Prostate gland (tissue), 2 donors: ENCODE data around the gene TMC4. TPM values are rescaled to one million over a fixed set of nuclear protein-coding genes. Genes with fewer than 3 reads are reported as not detected.

ENCODE experiments used
- DNase-seq: peaks from one replicate; pipeline ENCODE4 v3.0.0-alpha.2; 2019; ENCODE audit warnings: low spot score
- H3K27ac ChIP-seq, 2 donors: fragments of 200-600 bp; sonication (generic); 2 replicates each; pipeline ENCODE4 v1.5.1; 2017 to 2019
- H3K27me3 ChIP-seq: fragments of 200-600 bp; sonication (generic); replicated peaks from 2 replicates; pipeline ENCODE4 v1.5.1; 2019; ENCODE audit not compliant: insufficient read depth
- H3K36me3 ChIP-seq, 2 donors: fragments of 200-600 bp; sonication (generic); 1 replicate in 1 of 2; 2 replicates in 1 of 2; pipeline versions ENCODE4 v1.5.1 to v1.8.1; 2017 to 2019
- H3K4me1 ChIP-seq: fragments of 200-600 bp; sonication (generic); replicated peaks from 2 replicates; pipeline ENCODE4 v1.5.1; 2019
- H3K4me3 ChIP-seq, 2 donors: fragments of 200-600 bp; sonication (generic); 2 replicates each; pipeline ENCODE4 v1.5.1; 2017 to 2019
- H3K9me3 ChIP-seq: fragments of 200-600 bp; sonication (generic); 2 replicates; pipeline ENCODE4 v1.5.1; 2017
- POLR2A ChIP-seq: fragments of 450-650 bp; IDR thresholded peaks from one replicate; pipeline ENCODE4 v1.6.1; 2016; ENCODE audit warnings: antibody characterized with exemption, mild to moderate bottlenecking
- POLR2AphosphoS5 ChIP-seq: sonication (generic); formaldehyde crosslinking; IDR thresholded peaks from one replicate; pipeline ENCODE4 v1.6.1; 2017; ENCODE audit warnings: antibody characterized with exemption
- WGBS: methylation state at CpG from one replicate; pipeline ENCODE4 v1.1.5; 2018; 5-methylcytosine and 5-hydroxymethylcytosine counted together
- intact Hi-C: fragments of 100-400 bp; cut with DNase I; formaldehyde crosslinking; loops from one replicate; pipeline ENCODE4 v1.14.2; 2022
- total RNA-seq, 2 donors: library from RNA; depleted of rRNA; stranded (reverse); fragments of >200 nt; gene quantifications; one replicate each; pipeline ENCODE4 v1.1.0, GENCODE V29; 2016
- TF ChIP-seq, protein P1 (sequence below), 4 experiments: fragments of 200-600 bp in 2 of 4; fragments of 450-650 bp in 2 of 4; sonication (generic) in 2 of 4; IDR thresholded peaks; 1 replicate in 3 of 4; 2 replicates in 1 of 4; pipeline ENCODE4 v1.5.1; 2016 to 2019; ENCODE audit warnings: antibody characterized with exemption in 4 of 4, mild to moderate bottlenecking in 2 of 4, moderate library complexity in 2 of 4

TMC4 gene
- total RNA-seq, 2 donors from 2014 or later: 40.2 to 88.6 TPM

DNA sequence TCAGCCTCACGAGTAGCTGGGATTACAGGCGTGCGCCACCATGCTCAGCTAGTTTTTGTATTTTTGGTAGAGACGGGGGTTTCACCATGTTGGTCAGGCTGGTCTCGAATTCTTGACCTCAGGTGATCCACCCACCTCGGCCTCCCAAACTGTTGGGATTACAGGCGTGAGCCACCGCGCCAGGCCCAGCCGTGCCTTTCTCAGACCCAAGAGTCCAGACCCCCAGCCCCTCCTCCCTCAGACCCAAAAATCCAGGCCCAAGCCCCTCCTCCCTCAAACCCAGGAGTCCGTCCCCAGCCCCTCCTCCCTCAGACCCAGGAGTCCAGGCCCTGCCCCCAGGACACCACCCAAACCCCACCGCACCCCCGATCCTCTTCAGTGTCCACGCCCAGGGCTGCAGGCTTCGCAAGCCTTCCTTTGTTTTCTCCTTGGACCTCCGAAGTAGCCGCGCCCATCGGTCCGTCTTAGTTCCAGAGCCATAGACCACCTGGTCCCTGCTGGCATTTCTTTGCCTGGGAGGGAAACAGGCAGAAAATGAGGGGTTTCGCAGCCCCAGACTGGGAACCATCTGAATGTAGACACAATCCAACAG, 3.7 kb downstream of the TMC4 start:
- WGBS: 90% methylated on average over 21 of the region's 21 CpGs
- no peak overlapping the region for H3K4me3 ChIP-seq
- H3K27ac ChIP-seq: no peak overlapping the region
- no peaks in the 10 kb centered on the region for H3K4me1 ChIP-seq
- H3K36me3 ChIP-seq: no peaks in the 10 kb centered on the region
- H3K27me3 ChIP-seq: no peaks in the 10 kb centered on the region
- TF ChIP-seq POLR2AphosphoS5: no peak
- TF ChIP-seq, protein P1, sequence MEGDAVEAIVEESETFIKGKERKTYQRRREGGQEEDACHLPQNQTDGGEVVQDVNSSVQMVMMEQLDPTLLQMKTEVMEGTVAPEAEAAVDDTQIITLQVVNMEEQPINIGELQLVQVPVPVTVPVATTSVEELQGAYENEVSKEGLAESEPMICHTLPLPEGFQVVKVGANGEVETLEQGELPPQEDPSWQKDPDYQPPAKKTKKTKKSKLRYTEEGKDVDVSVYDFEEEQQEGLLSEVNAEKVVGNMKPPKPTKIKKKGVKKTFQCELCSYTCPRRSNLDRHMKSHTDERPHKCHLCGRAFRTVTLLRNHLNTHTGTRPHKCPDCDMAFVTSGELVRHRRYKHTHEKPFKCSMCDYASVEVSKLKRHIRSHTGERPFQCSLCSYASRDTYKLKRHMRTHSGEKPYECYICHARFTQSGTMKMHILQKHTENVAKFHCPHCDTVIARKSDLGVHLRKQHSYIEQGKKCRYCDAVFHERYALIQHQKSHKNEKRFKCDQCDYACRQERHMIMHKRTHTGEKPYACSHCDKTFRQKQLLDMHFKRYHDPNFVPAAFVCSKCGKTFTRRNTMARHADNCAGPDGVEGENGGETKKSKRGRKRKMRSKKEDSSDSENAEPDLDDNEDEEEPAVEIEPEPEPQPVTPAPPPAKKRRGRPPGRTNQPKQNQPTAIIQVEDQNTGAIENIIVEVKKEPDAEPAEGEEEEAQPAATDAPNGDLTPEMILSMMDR (IDR thresholded peaks at IDR 0.05): no peak
- no peak for TF ChIP-seq POLR2A
- intact Hi-C loops: loop anchor here (5.0 kb wide), 1 partner anchor 63 kb away; no protein-coding TSS in a partner anchor
- H3K9me3 ChIP-seq: no peaks in the 10 kb centered on the region
- DNase-seq: no peak

DNA sequence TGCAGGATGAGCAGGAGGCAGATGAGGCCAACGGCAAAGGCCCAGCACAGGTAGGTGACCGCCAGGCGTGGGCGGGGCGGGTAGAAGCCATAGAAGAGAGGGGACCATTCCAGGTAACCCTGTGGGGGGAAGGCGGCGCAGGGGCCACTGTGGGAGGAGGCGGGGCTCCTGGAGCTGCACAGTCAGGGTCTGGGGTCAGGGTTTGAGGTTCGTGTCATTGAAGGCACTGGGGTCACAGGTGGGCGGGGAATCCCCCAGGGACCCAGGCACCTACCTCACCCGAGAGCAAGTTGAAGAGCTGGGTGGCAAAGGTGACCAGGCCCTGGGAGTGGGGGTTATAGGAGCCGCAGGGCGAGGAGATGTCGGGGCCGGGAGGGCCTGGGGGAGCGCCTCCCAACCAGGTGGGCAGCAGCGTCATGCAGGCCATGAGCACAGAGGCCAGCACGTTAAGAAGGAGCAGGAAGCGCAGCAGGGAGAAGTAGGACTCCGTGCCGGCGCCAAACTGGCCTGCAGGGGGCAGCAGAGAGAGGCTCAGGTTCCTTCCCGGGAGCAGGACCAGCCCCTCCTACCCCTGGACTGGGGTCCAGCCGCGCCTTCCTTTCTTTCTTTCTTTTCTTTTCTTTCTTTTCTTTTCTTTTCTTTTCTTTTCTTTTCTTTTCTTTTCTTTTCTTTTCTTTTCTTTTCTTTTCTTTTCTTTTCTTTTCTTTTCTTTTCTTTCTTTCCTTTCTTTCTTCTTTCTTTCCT, 4.6 kb downstream of the TMC4 start:
- 29% methylated on average over 25 of the region's 25 CpGs for WGBS
- intact Hi-C loops: loop anchor here (5.0 kb wide), 1 partner anchor 64 kb away; no protein-coding TSS in a partner anchor
- peak; percentile 85 for DNase-seq

DNA sequence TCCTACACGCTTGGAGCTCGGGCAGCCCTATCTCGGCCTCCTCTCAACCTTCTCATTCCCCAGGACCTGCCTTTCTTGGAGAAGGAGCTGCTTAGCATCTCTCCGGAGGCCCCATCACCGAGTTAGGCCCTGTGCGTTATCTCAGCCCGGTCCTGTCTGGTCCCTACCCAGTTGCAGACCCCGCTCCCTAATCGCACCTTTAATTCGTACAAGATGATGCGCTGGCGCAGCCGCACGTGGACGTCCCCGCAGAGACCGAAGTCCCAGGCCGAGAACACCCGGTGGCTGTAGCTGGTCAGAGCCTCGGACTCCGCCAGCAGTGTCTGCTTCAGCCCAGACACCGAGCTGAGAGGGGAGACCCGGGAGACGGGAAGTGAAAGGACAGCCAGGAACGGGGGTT, 7.7 kb downstream of the TMC4 start:
- TF ChIP-seq, protein P1 (IDR thresholded peaks at IDR 0.05): no peak
- TF ChIP-seq POLR2A (no peak), POLR2AphosphoS5 (no peak)
- DNase-seq: no peak
- WGBS: 93% methylated on average over 25 of the region's 25 CpGs
- no peak overlapping the region for H3K4me3 ChIP-seq
- H3K4me1 ChIP-seq: peaks cover 20% of the 10 kb centered on the region
- intact Hi-C loops: loop anchor here (5.0 kb wide), 1 partner anchor 67 kb away; no protein-coding TSS in a partner anchor
- no peaks in the 10 kb centered on the region for H3K36me3 ChIP-seq
- no peak overlapping the region for H3K27ac ChIP-seq
- H3K27me3 ChIP-seq: no peaks in the 10 kb centered on the region
- no peaks in the 10 kb centered on the region for H3K9me3 ChIP-seq

More for the DNA sequence above, 4.6 kb downstream of the TMC4 start:
- Histone ChIP-seq H3K27ac (no peak overlapping the region), H3K36me3 (no peaks in the 10 kb centered on the region), H3K9me3 (no peaks in the 10 kb centered on the region), H3K27me3 (no peaks in the 10 kb centered on the region), H3K4me3 (no peak overlapping the region), H3K4me1 (no peaks in the 10 kb centered on the region)
- TF ChIP-seq POLR2AphosphoS5 (peak; percentile 50), POLR2A (no peak)
- TF ChIP-seq, protein P1 (IDR thresholded peaks at IDR 0.05): peak; percentile 81 to 87 (median 86)

DNA sequence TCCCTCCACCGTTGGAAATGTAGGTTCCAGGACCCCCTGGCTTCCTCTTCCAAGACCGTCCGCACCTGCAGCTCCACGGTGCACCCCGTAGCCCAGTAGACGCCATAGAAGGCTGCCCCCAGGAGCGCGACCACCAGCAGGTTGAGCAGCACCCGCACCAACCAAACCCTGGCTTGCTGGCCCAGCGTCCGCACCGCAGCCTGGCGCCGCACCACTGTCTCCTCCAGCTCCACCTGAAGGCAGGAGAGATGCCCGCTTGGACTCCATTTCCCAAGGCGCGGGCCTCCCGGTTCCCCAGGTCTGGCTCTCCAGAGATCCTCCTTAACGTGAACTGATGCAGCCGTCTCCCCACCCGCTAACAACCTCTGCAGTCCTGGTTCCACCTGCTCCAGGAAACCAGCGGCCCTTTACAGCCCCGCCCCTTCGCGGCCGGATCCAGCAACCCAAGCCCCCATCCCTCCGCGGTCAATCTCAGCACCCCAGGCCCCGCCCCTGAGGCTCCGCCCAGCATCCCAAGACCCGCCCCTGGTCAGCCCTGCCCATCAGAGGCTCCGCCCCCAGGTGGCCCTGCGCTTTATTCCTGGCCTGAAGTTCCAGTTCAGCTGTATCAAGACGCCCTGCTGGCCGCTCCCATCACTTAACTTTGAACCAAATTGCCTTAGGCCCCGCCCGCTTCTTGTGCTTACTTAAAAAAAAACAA, 8.4 kb downstream of the TMC4 start:
- H3K9me3 ChIP-seq: no peaks in the 10 kb centered on the region
- TF ChIP-seq POLR2AphosphoS5: peak; percentile 30
- TF ChIP-seq POLR2A: no peak
- WGBS: 14% methylated on average over 33 of the region's 37 CpGs
- DNase-seq: peak; percentile 68
- intact Hi-C loops: loop anchor here (5.0 kb wide), 1 partner anchor 68 kb away; no protein-coding TSS in a partner anchor
- no peak overlapping the region for H3K4me3 ChIP-seq
- no peak overlapping the region for H3K27ac ChIP-seq
- H3K4me1 ChIP-seq: peaks cover 22% of the 10 kb centered on the region
- H3K36me3 ChIP-seq: no peaks in the 10 kb centered on the region
- H3K27me3 ChIP-seq: no peaks in the 10 kb centered on the region

DNA sequence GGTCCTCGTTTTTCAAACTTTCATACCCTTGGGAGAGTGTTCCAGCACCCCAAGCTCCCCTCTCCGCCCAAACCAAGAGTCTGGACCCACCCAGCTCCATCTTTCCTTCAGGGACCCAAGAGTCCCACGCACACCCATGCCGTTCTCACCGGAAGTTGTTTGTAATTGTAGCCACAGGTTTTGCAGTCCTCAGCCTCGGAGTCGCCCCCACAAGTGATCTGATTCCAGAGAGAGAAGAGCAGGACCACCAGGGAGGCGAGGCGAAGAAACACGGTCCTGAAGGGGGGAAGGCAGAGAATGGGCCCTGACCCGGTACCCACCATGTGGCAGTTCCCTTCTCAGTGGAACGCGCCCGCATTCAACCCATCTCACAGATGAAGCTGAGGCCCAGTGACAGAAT, 10.1 kb downstream of the TMC4 start:
- H3K27me3 ChIP-seq: no peaks in the 10 kb centered on the region
- WGBS: 73% methylated on average over 14 of the region's 14 CpGs

More for the DNA sequence above, 10.1 kb downstream of the TMC4 start:
- TF ChIP-seq POLR2AphosphoS5 (no peak), POLR2A (peak; percentile 2)
- intact Hi-C loops: no loop called here
- H3K27ac ChIP-seq: peak overlapping the region; percentile 76 to 84
- H3K4me1 ChIP-seq: peaks cover 26% of the 10 kb centered on the region
- no peaks in the 10 kb centered on the region for H3K36me3 ChIP-seq
- DNase-seq: no peak
- H3K9me3 ChIP-seq: no peaks in the 10 kb centered on the region
- peak overlapping the region; percentile 29 to 38 for H3K4me3 ChIP-seq
